ENCODE measurements around the gene STAB2. TPM values are rescaled to one million over a fixed set of nuclear protein-coding genes. Genes with fewer than 3 reads are reported as not detected.

STAB2 gene
- total RNA-seq, 1 experiment from 2014 or later, result not detected

GRCh38 chr12:103556890-103557627 lies 30.0 kb upstream of the STAB2 start:
- Histone ChIP-seq H3K27me3 (ENCODE audit: low read length) (no peaks in the 10 kb centered on the region), H3K4me1 (ENCODE audit: low read length) (no peaks in the 10 kb centered on the region)

GRCh38 chr12:103557628-103558010 lies 29.5 kb upstream of the STAB2 start:
- Histone ChIP-seq H3K4me3 (ENCODE audit: low read length) (no peak overlapping the region), H3K9ac (ENCODE audit: low read length) (no peak overlapping the region), H3K9me3 (ENCODE audit: low read length) (no peaks in the 10 kb centered on the region), H2AFZ (ENCODE audit: low read length) (no peak overlapping the region), H3K27ac (ENCODE audit: low read length) (no peak overlapping the region), H3K4me1 (ENCODE audit: low read length) (no peaks in the 10 kb centered on the region), H4K20me1 (ENCODE audit: insufficient read depth, low read depth, low read length) (no peaks in the 10 kb centered on the region), H3K79me2 (ENCODE audit: low read length) (no peaks in the 10 kb centered on the region), H3K9me2 (replicated peaks; ENCODE audit: insufficient read depth, low read length) (no peaks in the 10 kb centered on the region), H3K27me3 (ENCODE audit: low read length) (no peaks in the 10 kb centered on the region), H3K36me3 (ENCODE audit: insufficient read depth, low read length) (no peaks in the 10 kb centered on the region), H3K4me2 (ENCODE audit: low read depth, low read length, poor library complexity, severe bottlenecking) (no peak overlapping the region)
- no peak for DNase-seq

More at GRCh38 chr12:103556890-103557627, 30.0 kb upstream of the STAB2 start:
- Histone ChIP-seq H2AFZ (ENCODE audit: low read length) (no peak overlapping the region), H3K9me3 (ENCODE audit: low read length) (no peaks in the 10 kb centered on the region), H4K20me1 (ENCODE audit: insufficient read depth, low read depth, low read length) (no peaks in the 10 kb centered on the region), H3K9me2 (replicated peaks; ENCODE audit: insufficient read depth, low read length) (no peaks in the 10 kb centered on the region), H3K27ac (ENCODE audit: low read length) (no peak overlapping the region), H3K9ac (ENCODE audit: low read length) (no peak overlapping the region), H3K4me2 (ENCODE audit: low read depth, low read length, poor library complexity, severe bottlenecking) (no peak overlapping the region), H3K36me3 (ENCODE audit: insufficient read depth, low read length) (no peaks in the 10 kb centered on the region), H3K79me2 (ENCODE audit: low read length) (no peaks in the 10 kb centered on the region), H3K4me3 (ENCODE audit: low read length) (no peak overlapping the region)
- no peak for DNase-seq

- DNase-seq, result no peak
- Histone ChIP-seq H3K9me3 (ENCODE audit: low read length) (no peaks in the 10 kb centered on the region), H3K9ac (ENCODE audit: low read length) (no peak overlapping the region), H3K27ac (ENCODE audit: low read length) (no peak overlapping the region), H3K9me2 (replicated peaks; ENCODE audit: insufficient read depth, low read length) (no peaks in the 10 kb centered on the region), H3K4me1 (ENCODE audit: low read length) (no peaks in the 10 kb centered on the region), H3K4me3 (ENCODE audit: low read length) (no peak overlapping the region), H3K4me2 (ENCODE audit: low read depth, low read length, poor library complexity, severe bottlenecking) (no peak overlapping the region), H4K20me1 (ENCODE audit: insufficient read depth, low read depth, low read length) (no peaks in the 10 kb centered on the region), H3K36me3 (ENCODE audit: insufficient read depth, low read length) (no peaks in the 10 kb centered on the region), H3K79me2 (ENCODE audit: low read length) (no peaks in the 10 kb centered on the region), H2AFZ (ENCODE audit: low read length) (no peak overlapping the region), H3K27me3 (ENCODE audit: low read length) (no peaks in the 10 kb centered on the region)
These were observed 28.2 kb upstream of the STAB2 start for GRCh38 chr12:103558879-103559278.

GRCh38 chr12:103560604-103561101 lies 26.4 kb upstream of the STAB2 start:
- H2AFZ ChIP-seq (ENCODE audit: low read length), result no peak overlapping the region
- H3K27me3 ChIP-seq (ENCODE audit: low read length), result no peaks in the 10 kb centered on the region
- H4K20me1 ChIP-seq (ENCODE audit: insufficient read depth, low read depth, low read length), result no peaks in the 10 kb centered on the region
- no peak overlapping the region for H3K27ac ChIP-seq (ENCODE audit: low read length)
- no peak overlapping the region for H3K4me3 ChIP-seq (ENCODE audit: low read length)
- no peak overlapping the region for H3K9ac ChIP-seq (ENCODE audit: low read length)
- H3K9me2 ChIP-seq (replicated peaks; ENCODE audit: insufficient read depth, low read length), result no peaks in the 10 kb centered on the region
- H3K4me1 ChIP-seq (ENCODE audit: low read length), result no peaks in the 10 kb centered on the region
- H3K36me3 ChIP-seq (ENCODE audit: insufficient read depth, low read length), result no peaks in the 10 kb centered on the region
- no peak for DNase-seq
- H3K79me2 ChIP-seq (ENCODE audit: low read length), result no peaks in the 10 kb centered on the region
- H3K4me2 ChIP-seq (ENCODE audit: low read depth, low read length, poor library complexity, severe bottlenecking), result no peak overlapping the region
- H3K9me3 ChIP-seq (ENCODE audit: low read length), result no peaks in the 10 kb centered on the region

- no peak overlapping the region for H3K27ac ChIP-seq (ENCODE audit: low read length)
- no peaks in the 10 kb centered on the region for H4K20me1 ChIP-seq (ENCODE audit: insufficient read depth, low read depth, low read length)
- no peak for DNase-seq
- H3K9ac ChIP-seq (ENCODE audit: low read length), result no peak overlapping the region
- H3K79me2 ChIP-seq (ENCODE audit: low read length), result no peaks in the 10 kb centered on the region
- no peaks in the 10 kb centered on the region for H3K27me3 ChIP-seq (ENCODE audit: low read length)
- H3K36me3 ChIP-seq (ENCODE audit: insufficient read depth, low read length), result no peaks in the 10 kb centered on the region
- H2AFZ ChIP-seq (ENCODE audit: low read length), result no peak overlapping the region
- H3K4me2 ChIP-seq (ENCODE audit: low read depth, low read length, poor library complexity, severe bottlenecking), result no peak overlapping the region
- no peaks in the 10 kb centered on the region for H3K9me2 ChIP-seq (replicated peaks; ENCODE audit: insufficient read depth, low read length)
- H3K4me1 ChIP-seq (ENCODE audit: low read length), result no peaks in the 10 kb centered on the region
- H3K4me3 ChIP-seq (ENCODE audit: low read length), result no peak overlapping the region
- peaks cover under 1% of the 10 kb centered on the region; the same call in 1 of the 2 replicates for H3K9me3 ChIP-seq (ENCODE audit: low read length)
These were observed 25.9 kb upstream of the STAB2 start for GRCh38 chr12:103561174-103561573.

GRCh38 chr12:103566398-103566797 lies 20.7 kb upstream of the STAB2 start:
- Histone ChIP-seq H3K4me1 (ENCODE audit: low read length) (no peaks in the 10 kb centered on the region), H2AFZ (ENCODE audit: low read length) (no peak overlapping the region), H4K20me1 (ENCODE audit: insufficient read depth, low read depth, low read length) (no peaks in the 10 kb centered on the region), H3K4me2 (ENCODE audit: low read depth, low read length, poor library complexity, severe bottlenecking) (no peak overlapping the region), H3K9me3 (ENCODE audit: low read length) (peaks cover 5% of the 10 kb centered on the region; the same call in 1 of the 2 replicates), H3K36me3 (ENCODE audit: insufficient read depth, low read length) (no peaks in the 10 kb centered on the region), H3K79me2 (ENCODE audit: low read length) (no peaks in the 10 kb centered on the region), H3K9ac (ENCODE audit: low read length) (no peak overlapping the region), H3K27ac (ENCODE audit: low read length) (no peak overlapping the region), H3K9me2 (replicated peaks; ENCODE audit: insufficient read depth, low read length) (no peaks in the 10 kb centered on the region), H3K4me3 (ENCODE audit: low read length) (no peak overlapping the region), H3K27me3 (ENCODE audit: low read length) (no peaks in the 10 kb centered on the region)
- DNase-seq, result no peak

GRCh38 chr12:103569278-103569677 lies 17.8 kb upstream of the STAB2 start:
- H3K4me1 ChIP-seq (ENCODE audit: low read length), result no peaks in the 10 kb centered on the region
- no peak overlapping the region for H2AFZ ChIP-seq (ENCODE audit: low read length)

GRCh38 chr12:103571286-103571685 lies 15.8 kb upstream of the STAB2 start:
- Histone ChIP-seq H3K27me3 (ENCODE audit: low read length) (no peaks in the 10 kb centered on the region), H3K9ac (ENCODE audit: low read length) (no peak overlapping the region), H3K36me3 (ENCODE audit: insufficient read depth, low read length) (no peaks in the 10 kb centered on the region), H3K4me2 (ENCODE audit: low read depth, low read length, poor library complexity, severe bottlenecking) (no peak overlapping the region), H4K20me1 (ENCODE audit: insufficient read depth, low read depth, low read length) (no peaks in the 10 kb centered on the region), H3K79me2 (ENCODE audit: low read length) (no peaks in the 10 kb centered on the region), H3K9me3 (ENCODE audit: low read length) (peaks cover 4% of the 10 kb centered on the region; the same call in 1 of the 2 replicates), H3K9me2 (replicated peaks; ENCODE audit: insufficient read depth, low read length) (no peaks in the 10 kb centered on the region), H3K27ac (ENCODE audit: low read length) (no peak overlapping the region), H2AFZ (ENCODE audit: low read length) (no peak overlapping the region), H3K4me3 (ENCODE audit: low read length) (no peak overlapping the region), H3K4me1 (ENCODE audit: low read length) (peaks cover 4% of the 10 kb centered on the region)
- no peak for DNase-seq

More at GRCh38 chr12:103569278-103569677, 17.8 kb upstream of the STAB2 start:
- Histone ChIP-seq H3K4me3 (ENCODE audit: low read length) (no peak overlapping the region), H3K9me3 (ENCODE audit: low read length) (peaks cover 5% of the 10 kb centered on the region; the same call in 1 of the 2 replicates), H3K9ac (ENCODE audit: low read length) (no peak overlapping the region), H3K4me2 (ENCODE audit: low read depth, low read length, poor library complexity, severe bottlenecking) (no peak overlapping the region), H3K27me3 (ENCODE audit: low read length) (no peaks in the 10 kb centered on the region), H4K20me1 (ENCODE audit: insufficient read depth, low read depth, low read length) (no peaks in the 10 kb centered on the region), H3K9me2 (replicated peaks; ENCODE audit: insufficient read depth, low read length) (no peaks in the 10 kb centered on the region), H3K79me2 (ENCODE audit: low read length) (no peaks in the 10 kb centered on the region), H3K36me3 (ENCODE audit: insufficient read depth, low read length) (no peaks in the 10 kb centered on the region), H3K27ac (ENCODE audit: low read length) (no peak overlapping the region)
- DNase-seq, result no peak

Data from Karpas-422 (cell line).